Liver (tissue), 9 donors: ENCODE data around the gene CPED1. TPM values are rescaled to one million over a fixed set of nuclear protein-coding genes. Genes with fewer than 3 reads are reported as not detected.

ENCODE experiments used
- DNase-seq: peaks from one replicate; pipeline ENCODE4 v3.0.0-alpha.2; 2017; ENCODE audit warnings: low spot score
- H3K27ac ChIP-seq, 2 donors: one replicate each; pipeline ENCODE4 v1.7.0; 2013; ENCODE audit warnings: inconsistent platforms in 2 of 2, low read length in 2 of 2, control low read depth in 1 of 2, low read depth in 1 of 2, mild to moderate bottlenecking in 1 of 2
- H3K27me3 ChIP-seq, 4 donors: one replicate each; pipeline versions ENCODE4 v1.6.1 to v1.7.0; 2013; ENCODE audit warnings: low read length in 3 of 4, inconsistent platforms in 1 of 4, mild to moderate bottlenecking in 1 of 4, moderate library complexity in 1 of 4; ENCODE audit not compliant: control insufficient read depth in 4 of 4, insufficient read depth in 4 of 4
- H3K36me3 ChIP-seq, 4 donors: one replicate each; pipeline versions ENCODE4 v1.6.1 to v1.7.0; 2013; ENCODE audit warnings: low read length in 3 of 4, mild to moderate bottlenecking in 3 of 4, low read depth in 1 of 4, moderate library complexity in 1 of 4; ENCODE audit not compliant: control insufficient read depth in 4 of 4, insufficient read depth in 3 of 4
- H3K4me1 ChIP-seq, 4 donors: one replicate each; pipeline versions ENCODE4 v1.6.1 to v1.7.0; 2013; ENCODE audit warnings: low read length in 3 of 4, mild to moderate bottlenecking in 3 of 4, moderate library complexity in 1 of 4; ENCODE audit not compliant: control insufficient read depth in 4 of 4, insufficient read depth in 4 of 4
- H3K4me3 ChIP-seq, 3 donors: one replicate each; pipeline versions ENCODE4 v1.6.1 to v1.7.0; 2013; ENCODE audit warnings: low read length in 3 of 3, control low read depth in 1 of 3, low read depth in 1 of 3, mild to moderate bottlenecking in 1 of 3
- H3K9ac ChIP-seq, 2 donors: one replicate each; pipeline ENCODE4 v1.7.0; 2013; ENCODE audit warnings: low read length in 2 of 2, mild to moderate bottlenecking in 2 of 2, moderate library complexity in 2 of 2, control low read depth in 1 of 2, low read depth in 1 of 2
- H3K9me3 ChIP-seq, 4 donors: one replicate each; pipeline versions ENCODE4 v1.6.1 to v1.7.0; 2013; ENCODE audit warnings: low read length in 3 of 4; ENCODE audit not compliant: control insufficient read depth in 4 of 4
- FOXA1 ChIP-seq: IDR thresholded peaks from 2 replicates; pipeline ENCODE4 v1.6.1; 2016; ENCODE audit warnings: antibody characterized with exemption
- GABPA ChIP-seq, 2 donors: IDR thresholded peaks in 1 of 2; conservative IDR thresholded peaks in 1 of 2; 2 replicates each; pipeline ENCODE4 v1.6.1; 2016; ENCODE audit warnings: antibody characterized with exemption in 2 of 2, mild to moderate bottlenecking in 1 of 2, moderate library complexity in 1 of 2
- HNF4A ChIP-seq, 2 donors: conservative IDR thresholded peaks; 2 replicates each; pipeline ENCODE4 v1.6.1; 2016; ENCODE audit warnings: antibody characterized with exemption in 2 of 2, mild to moderate bottlenecking in 2 of 2
- HNF4G ChIP-seq: IDR thresholded peaks from 2 replicates; pipeline ENCODE4 v1.6.1; 2016; ENCODE audit warnings: antibody characterized with exemption
- NR2F2 ChIP-seq: IDR thresholded peaks from 2 replicates; pipeline ENCODE4 v1.6.1; 2016; ENCODE audit warnings: antibody characterized with exemption
- RAD21 ChIP-seq, 2 donors: IDR thresholded peaks; 2 replicates each; pipeline ENCODE4 v1.6.1; 2016; ENCODE audit warnings: antibody characterized with exemption in 2 of 2, mild to moderate bottlenecking in 2 of 2
- RXRA ChIP-seq, 2 donors: IDR thresholded peaks; 2 replicates each; pipeline ENCODE4 v1.6.1; 2017 to 2018; ENCODE audit warnings: antibody characterized with exemption in 2 of 2, mild to moderate bottlenecking in 1 of 2
- YY1 ChIP-seq: IDR thresholded peaks from 2 replicates; pipeline ENCODE4 v1.6.1; 2016; ENCODE audit warnings: antibody characterized with exemption, mild to moderate bottlenecking
- WGBS: extraction: QIAGEN DNeasy Blood & Tissue Kit; methylation state at CpG from one replicate; pipeline ENCODE4 v1.1.7; 2013; 5-methylcytosine and 5-hydroxymethylcytosine counted together
- polyA plus RNA-seq, 2 donors: library from polyadenylated mRNA; stranded (reverse) in 1 of 2; unstranded in 1 of 2; fragments of 200-250 nt in 1 of 2; fragments of >200 nt in 1 of 2; fragmentation: Nextera tagmentation in 1 of 2; extraction: Ambion mirVana in 1 of 2; gene quantifications; one replicate each; pipeline versions ENCODE4 v1.2.1 to v1.2.3, GENCODE V29; 2013 to 2015
- total RNA-seq, 2 donors: library from RNA; depleted of rRNA; stranded (reverse); fragments of >200 nt; gene quantifications; one replicate each; pipeline ENCODE4 v1.2.3, GENCODE V29; 2014
- TF ChIP-seq, protein P1 (sequence below): IDR thresholded peaks from 2 replicates; pipeline ENCODE4 v1.6.1; 2016; ENCODE audit warnings: antibody characterized with exemption
- TF ChIP-seq, protein P2 (sequence below): fragments of 150-350 bp; IDR thresholded peaks from 2 replicates; pipeline ENCODE4 v1.5.1; 2017; ENCODE audit warnings: improper control_type of control experiment, low read depth, low read length; ENCODE audit not compliant: missing input control
- TF ChIP-seq, protein P3 (sequence below): IDR thresholded peaks from 2 replicates; pipeline ENCODE4 v1.6.1; 2016; ENCODE audit warnings: antibody characterized with exemption
- TF ChIP-seq, protein P4 (sequence below): IDR thresholded peaks from 2 replicates; pipeline ENCODE4 v1.6.1; 2016; ENCODE audit warnings: antibody characterized with exemption, mild to moderate bottlenecking
- donor health status: healthy.
- donor health status: healthy.
- donor health status: healthy.
- donor health status: healthy.
- donor health status: healthy.

Gene CPED1
- total and polyA plus RNA-seq, 4 donors = 8.5 to 58.0 (median 14.6) TPM

DNA sequence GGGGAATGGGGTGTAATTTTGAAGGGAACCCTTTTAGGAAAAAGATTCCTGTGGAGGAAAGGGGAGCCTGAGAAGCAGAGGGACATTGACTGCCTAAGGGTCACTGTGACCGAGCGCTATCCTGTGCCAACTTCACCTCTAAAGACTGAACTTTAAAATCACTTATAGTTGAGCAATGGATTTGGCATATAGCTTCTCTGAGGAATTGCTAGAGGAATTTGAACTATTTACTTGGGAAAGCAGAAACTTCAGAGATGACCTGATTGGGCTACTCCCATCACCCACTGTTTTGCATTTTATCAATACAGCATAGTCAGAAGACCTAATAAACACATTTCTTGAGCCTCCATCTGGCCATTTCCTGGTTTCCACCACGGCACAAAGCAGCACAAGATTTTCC lies 316.6 kb downstream of the CPED1 start:
- 61% methylated on average over 3 of the region's 3 CpGs for WGBS
- no peak overlapping the region for H3K9ac ChIP-seq
- no peaks in the 10 kb centered on the region for H3K36me3 ChIP-seq
- H3K4me3 ChIP-seq = no peak overlapping the region
- peaks cover 0 to 4% (median 0%) of the 10 kb centered on the region in 4 donors for H3K4me1 ChIP-seq
- no peaks in the 10 kb centered on the region for H3K9me3 ChIP-seq
- H3K27me3 ChIP-seq = no peaks in the 10 kb centered on the region
- TF ChIP-seq RXRA (IDR thresholded peaks at IDR 0.05) (peak in 1 of 2 donors; percentile 4), HNF4G (no peak), GABPA (IDR thresholded peaks at IDR 0.05 in 1 of 2, conservative IDR thresholded peaks at IDR 0.05 in 1 of 2) (no peak)
- TF ChIP-seq, protein P1, sequence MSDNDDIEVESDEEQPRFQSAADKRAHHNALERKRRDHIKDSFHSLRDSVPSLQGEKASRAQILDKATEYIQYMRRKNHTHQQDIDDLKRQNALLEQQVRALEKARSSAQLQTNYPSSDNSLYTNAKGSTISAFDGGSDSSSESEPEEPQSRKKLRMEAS = no peak
- DNase-seq = no peak
- no peak overlapping the region for H3K27ac ChIP-seq

DNA sequence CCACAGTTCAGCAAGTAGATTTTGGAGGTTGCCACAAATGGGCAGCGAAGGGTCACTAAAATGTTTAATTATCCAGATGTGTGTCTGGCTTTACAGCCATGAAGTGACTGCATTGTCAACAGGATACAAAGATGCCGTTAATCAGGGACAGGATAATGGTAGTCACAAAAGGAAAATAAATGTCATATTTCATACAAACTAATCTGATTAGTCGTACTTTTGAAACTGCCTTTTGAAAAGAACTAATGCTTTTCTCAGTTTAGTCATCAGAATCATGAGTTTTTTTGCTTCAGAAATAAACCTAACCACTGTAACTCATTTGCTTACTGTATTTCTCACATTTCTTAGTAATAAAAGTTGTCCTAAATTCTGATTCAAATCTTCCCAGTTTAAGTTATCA lies 318.1 kb downstream of the CPED1 start:
- H3K9me3 ChIP-seq = no peaks in the 10 kb centered on the region
- H3K4me3 ChIP-seq = no peak overlapping the region
- TF ChIP-seq HNF4A (conservative IDR thresholded peaks at IDR 0.05) (no peak), YY1 (no peak), HNF4G (no peak), RAD21 (IDR thresholded peaks at IDR 0.05) (no peak), NR2F2 (no peak), GABPA (IDR thresholded peaks at IDR 0.05 in 1 of 2, conservative IDR thresholded peaks at IDR 0.05 in 1 of 2) (no peak), FOXA1 (no peak)
- TF ChIP-seq, protein P2, sequence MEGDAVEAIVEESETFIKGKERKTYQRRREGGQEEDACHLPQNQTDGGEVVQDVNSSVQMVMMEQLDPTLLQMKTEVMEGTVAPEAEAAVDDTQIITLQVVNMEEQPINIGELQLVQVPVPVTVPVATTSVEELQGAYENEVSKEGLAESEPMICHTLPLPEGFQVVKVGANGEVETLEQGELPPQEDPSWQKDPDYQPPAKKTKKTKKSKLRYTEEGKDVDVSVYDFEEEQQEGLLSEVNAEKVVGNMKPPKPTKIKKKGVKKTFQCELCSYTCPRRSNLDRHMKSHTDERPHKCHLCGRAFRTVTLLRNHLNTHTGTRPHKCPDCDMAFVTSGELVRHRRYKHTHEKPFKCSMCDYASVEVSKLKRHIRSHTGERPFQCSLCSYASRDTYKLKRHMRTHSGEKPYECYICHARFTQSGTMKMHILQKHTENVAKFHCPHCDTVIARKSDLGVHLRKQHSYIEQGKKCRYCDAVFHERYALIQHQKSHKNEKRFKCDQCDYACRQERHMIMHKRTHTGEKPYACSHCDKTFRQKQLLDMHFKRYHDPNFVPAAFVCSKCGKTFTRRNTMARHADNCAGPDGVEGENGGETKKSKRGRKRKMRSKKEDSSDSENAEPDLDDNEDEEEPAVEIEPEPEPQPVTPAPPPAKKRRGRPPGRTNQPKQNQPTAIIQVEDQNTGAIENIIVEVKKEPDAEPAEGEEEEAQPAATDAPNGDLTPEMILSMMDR = no peak
- TF ChIP-seq, protein P3, sequence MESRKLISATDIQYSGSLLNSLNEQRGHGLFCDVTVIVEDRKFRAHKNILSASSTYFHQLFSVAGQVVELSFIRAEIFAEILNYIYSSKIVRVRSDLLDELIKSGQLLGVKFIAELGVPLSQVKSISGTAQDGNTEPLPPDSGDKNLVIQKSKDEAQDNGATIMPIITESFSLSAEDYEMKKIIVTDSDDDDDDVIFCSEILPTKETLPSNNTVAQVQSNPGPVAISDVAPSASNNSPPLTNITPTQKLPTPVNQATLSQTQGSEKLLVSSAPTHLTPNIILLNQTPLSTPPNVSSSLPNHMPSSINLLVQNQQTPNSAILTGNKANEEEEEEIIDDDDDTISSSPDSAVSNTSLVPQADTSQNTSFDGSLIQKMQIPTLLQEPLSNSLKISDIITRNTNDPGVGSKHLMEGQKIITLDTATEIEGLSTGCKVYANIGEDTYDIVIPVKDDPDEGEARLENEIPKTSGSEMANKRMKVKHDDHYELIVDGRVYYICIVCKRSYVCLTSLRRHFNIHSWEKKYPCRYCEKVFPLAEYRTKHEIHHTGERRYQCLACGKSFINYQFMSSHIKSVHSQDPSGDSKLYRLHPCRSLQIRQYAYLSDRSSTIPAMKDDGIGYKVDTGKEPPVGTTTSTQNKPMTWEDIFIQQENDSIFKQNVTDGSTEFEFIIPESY = no peak
- TF ChIP-seq, protein P4, sequence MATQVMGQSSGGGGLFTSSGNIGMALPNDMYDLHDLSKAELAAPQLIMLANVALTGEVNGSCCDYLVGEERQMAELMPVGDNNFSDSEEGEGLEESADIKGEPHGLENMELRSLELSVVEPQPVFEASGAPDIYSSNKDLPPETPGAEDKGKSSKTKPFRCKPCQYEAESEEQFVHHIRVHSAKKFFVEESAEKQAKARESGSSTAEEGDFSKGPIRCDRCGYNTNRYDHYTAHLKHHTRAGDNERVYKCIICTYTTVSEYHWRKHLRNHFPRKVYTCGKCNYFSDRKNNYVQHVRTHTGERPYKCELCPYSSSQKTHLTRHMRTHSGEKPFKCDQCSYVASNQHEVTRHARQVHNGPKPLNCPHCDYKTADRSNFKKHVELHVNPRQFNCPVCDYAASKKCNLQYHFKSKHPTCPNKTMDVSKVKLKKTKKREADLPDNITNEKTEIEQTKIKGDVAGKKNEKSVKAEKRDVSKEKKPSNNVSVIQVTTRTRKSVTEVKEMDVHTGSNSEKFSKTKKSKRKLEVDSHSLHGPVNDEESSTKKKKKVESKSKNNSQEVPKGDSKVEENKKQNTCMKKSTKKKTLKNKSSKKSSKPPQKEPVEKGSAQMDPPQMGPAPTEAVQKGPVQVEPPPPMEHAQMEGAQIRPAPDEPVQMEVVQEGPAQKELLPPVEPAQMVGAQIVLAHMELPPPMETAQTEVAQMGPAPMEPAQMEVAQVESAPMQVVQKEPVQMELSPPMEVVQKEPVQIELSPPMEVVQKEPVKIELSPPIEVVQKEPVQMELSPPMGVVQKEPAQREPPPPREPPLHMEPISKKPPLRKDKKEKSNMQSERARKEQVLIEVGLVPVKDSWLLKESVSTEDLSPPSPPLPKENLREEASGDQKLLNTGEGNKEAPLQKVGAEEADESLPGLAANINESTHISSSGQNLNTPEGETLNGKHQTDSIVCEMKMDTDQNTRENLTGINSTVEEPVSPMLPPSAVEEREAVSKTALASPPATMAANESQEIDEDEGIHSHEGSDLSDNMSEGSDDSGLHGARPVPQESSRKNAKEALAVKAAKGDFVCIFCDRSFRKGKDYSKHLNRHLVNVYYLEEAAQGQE = no peak
- H3K9ac ChIP-seq = no peak overlapping the region
- DNase-seq = no peak
- WGBS = 57% methylated on average over 3 of the region's 3 CpGs
- no peaks in the 10 kb centered on the region for H3K27me3 ChIP-seq
- H3K4me1 ChIP-seq = peaks cover 0 to 4% (median 0%) of the 10 kb centered on the region in 4 donors
- H3K36me3 ChIP-seq = no peaks in the 10 kb centered on the region
- no peak overlapping the region for H3K27ac ChIP-seq
